Renal cortex interstitium (tissue), 11 donors: ENCODE measurements around the gene TRANK1. TPM values are rescaled to one million over a fixed set of nuclear protein-coding genes. Genes with fewer than 3 reads are reported as not detected.
"Not testable (repeated sequence)": the region's sequence is repeated elsewhere in the genome, so short reads cannot be mapped to it uniquely, and the experiment has no call there.

ENCODE experiments used
- DNase-seq, 11 donors: peaks; one replicate each; pipeline ENCODE4 v3.0.0-alpha.2; 2013; ENCODE audit warnings: low read depth in 9 of 11, low spot score in 4 of 11; ENCODE audit errors: extremely low read depth in 1 of 11
- polyA plus RNA-seq, 3 donors: library from polyadenylated mRNA; unstranded; fragments of 120-200 nt; gene quantifications; one replicate each; pipeline ENCODE4 v1.2.1, GENCODE V29; 2013; ENCODE audit not compliant: insufficient read length in 3 of 3

The TRANK1 gene
- polyA plus RNA-seq, 3 donors = 6.6 to 10.4 (median 8.8) TPM

GRCh38 chr3:36900474-36901443, 44.1 kb downstream of the TRANK1 start:
- DNase-seq = no peak

DNA sequence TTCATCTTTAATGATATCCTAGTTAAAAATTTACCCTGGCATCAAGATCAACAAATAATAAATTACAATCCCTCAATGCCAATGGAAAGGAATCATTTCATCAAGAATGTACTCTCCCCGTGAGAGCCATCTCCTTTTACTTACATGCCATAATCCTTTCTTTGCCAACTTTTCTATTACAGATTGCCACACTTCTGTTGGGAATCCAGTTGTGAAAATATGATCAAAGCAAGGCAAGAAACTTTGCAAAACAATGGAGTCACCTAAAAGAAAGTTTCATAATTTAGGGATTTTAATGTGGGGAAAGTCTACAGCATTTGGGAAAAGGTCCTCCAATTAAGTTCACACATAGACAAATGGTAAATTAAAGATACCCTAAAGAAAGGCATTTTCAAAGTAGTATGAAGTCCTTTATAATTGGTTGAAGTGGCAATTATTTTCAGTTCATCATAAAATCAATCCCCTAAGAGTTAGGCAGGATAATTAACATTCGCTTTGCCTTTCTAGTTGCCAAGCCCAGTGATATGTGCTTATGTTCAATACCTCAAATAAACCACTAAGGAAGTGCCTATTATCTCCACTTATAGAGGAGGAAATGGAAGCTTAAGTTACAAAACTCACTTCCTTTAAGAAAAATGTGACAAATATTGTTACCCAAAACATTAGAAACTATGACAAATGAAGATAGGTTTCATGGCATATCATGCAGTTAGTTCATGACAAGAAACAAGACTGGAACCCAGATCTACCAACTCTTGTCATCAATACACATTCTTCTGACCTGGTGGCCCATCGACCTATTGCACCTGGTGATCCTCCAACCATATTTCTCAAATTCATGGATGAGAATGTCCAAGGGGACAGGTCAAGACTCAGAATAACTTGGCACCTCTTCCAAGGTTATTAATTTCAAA, 49.1 kb downstream of the TRANK1 start:
- DNase-seq = no peak

DNA sequence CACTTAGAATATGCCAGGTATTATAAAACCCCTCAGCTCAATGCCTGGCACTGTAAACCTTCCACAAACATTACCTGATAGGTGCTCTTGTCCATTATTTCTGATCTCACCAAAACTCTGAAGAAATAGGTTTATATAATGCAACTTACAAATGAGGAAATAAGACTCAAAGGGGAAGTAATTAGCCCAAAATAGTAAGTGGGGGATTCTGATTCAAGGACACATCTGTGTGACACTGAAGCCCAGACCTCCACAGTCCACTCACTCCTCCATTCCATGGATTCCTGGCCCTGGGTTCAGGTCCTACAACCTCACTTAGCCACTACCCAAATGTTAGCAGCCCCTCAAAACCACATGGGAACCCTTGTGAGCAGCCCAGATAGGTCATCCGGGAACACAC, 49.9 kb downstream of the TRANK1 start:
- DNase-seq = no peak

DNA sequence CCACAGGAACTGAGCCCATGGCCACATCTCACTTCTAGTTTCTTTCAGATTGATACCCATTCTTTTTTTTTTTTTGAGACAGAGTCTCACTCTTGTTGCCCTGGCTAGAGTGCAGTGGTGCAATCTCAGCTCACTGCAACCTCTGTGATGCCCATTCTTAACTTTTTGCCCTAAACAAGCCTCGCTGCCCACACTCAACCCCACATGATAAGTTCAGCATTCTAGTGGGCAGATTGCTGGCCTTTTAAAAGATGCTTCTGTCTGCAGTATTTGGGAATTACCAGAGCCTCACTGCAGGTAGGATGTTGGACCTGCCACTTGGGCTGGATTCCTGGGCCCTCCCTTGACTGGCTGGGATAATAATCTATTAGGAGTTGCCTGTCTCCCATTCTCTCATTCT, 51.0 kb downstream of the TRANK1 start:
- no peak for DNase-seq

DNA sequence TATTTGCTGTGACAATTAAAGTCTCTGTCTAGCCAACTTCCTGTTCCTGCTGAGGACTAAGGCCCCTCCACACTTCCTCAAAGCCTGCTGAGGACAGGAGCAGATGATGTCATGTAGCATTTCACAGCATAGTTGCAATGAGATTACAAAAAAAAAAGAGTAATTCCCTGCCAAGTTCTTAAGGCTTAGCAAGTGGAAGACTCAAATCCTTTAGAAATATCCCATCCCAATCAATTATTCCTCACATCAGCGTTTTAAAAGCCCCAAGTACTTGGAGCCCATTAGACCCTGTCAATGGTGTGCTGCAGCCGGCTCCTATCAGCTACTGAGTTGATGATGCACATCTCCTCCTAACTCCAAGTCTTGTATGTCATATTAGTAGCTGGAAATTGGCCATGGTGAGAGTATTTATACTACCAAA, 51.7 kb downstream of the TRANK1 start:
- DNase-seq = peak in 5 of 11 donors; percentile 33 to 60 (median 42)

- no peak for DNase-seq
Measured at GRCh38 chr3:36892457-36893136, 52.3 kb downstream of the TRANK1 start.

DNA sequence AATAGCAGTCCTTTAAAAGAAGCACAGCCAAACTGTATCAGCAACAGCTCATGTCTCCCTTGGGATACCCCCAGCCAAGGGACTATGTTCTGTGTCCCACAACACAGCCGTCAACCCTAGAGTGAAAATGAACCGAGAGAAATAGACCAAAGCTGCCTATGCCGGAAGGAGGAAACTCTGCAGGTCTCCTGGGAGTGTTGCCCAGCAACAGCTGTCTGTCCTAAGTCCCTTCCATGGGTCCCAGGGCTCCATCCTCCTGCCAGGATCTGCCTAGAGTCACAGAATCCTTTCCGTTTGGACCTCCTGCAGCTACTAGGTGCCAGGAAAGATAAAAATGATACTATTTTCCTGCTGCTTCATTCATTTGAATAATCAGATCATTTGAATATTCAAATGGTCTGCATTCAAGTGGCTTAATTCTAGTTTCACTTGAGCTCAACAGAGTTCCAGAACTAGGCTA, 53.1 kb downstream of the TRANK1 start:
- DNase-seq = no peak

- DNase-seq = not testable (repeated sequence)
Measured at GRCh38 chr3:36891097-36891496, 53.8 kb downstream of the TRANK1 start.

- no peak for DNase-seq
Measured at GRCh38 chr3:36890261-36890660, 54.6 kb downstream of the TRANK1 start.

DNA sequence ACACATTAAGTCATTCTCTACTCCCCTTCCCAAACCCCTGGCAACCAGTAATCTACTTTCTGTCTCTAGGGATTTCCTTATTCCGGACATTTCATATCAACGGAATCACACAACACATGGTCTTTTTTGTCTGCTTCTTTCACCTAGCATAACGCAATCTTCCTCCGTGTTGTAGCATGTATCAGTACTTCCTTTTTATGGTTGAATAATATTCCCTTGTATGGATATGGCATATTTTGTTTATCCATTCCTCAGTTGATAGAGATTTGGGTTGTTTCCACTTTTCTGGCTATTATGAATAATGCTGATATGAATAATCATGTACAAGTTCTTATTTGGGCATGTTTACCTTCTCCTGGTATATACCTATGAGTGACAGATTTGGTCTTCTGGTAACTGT, 63.1 kb downstream of the TRANK1 start:
- no peak for DNase-seq

- not testable (repeated sequence) for DNase-seq
Measured at GRCh38 chr3:36879842-36880241, 65.0 kb downstream of the TRANK1 start.

DNA sequence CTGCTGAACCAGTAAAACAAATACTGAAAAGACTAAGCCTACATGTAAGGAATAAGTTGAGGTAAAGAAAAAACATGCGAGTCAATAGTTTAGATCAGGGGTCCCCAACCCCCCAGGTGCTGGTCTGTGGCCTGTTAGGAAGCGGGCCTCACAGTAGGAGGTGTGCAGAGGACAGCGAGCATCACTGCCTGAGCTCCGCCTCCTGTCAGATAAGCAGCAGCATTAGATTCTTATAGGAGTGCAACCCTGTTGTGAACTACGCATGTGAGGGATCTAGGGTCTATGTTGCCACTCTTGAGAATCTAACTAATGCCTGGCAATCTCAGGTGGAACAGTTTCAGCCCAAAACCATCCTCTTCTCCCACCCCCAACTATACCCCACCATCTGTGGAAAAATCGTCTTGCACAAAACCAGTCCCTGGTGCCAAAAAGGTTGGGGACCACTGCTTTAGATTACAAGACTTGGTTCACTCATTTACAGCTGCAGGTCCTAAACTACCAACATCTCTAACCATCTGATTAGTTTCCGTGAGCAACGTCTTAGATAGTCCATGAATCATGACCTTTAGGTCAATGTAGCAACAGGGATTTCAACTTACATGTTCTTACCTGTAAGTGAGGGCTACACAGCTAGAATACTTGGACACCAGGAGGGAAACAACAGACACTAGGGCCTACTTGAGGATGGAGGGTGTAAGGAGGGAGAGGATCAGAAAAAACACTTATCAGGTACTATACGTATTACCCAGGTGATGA, 66.7 kb downstream of the TRANK1 start:
- no peak for DNase-seq

DNA sequence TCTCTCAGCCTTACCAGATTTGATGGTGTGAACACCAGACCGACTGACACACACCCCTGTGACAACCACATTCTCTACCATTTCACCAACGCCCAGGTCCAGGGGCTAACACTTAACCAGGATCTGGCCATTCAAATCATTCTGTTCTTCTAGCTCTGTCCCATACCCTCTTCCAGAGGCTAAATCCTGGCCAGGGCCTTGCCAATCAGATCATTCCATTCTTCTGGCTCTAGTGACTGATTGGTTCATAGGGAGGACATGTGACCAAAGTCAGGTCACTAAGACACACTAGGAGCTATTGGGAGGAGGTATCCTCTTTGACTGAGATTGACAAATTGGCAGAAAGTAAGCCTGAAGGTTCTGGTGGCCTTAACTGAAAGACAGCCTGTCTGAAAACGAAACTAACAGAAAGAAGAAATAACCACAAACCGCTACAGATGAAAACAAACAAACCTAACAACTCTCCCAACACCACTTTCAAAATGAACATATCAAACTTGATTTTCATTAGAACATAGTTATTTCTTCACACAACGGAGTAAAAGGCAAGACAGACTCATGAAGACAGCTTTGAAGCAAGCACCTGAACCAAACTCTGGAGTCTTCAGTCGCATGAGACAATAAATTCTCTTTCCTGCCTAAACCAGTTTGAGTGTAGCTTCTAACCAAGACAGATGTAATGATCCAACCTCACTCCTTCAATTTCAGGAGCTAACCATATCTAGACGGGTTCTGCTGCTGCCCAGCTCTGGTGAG, 68.5 kb downstream of the TRANK1 start:
- no peak for DNase-seq

DNA sequence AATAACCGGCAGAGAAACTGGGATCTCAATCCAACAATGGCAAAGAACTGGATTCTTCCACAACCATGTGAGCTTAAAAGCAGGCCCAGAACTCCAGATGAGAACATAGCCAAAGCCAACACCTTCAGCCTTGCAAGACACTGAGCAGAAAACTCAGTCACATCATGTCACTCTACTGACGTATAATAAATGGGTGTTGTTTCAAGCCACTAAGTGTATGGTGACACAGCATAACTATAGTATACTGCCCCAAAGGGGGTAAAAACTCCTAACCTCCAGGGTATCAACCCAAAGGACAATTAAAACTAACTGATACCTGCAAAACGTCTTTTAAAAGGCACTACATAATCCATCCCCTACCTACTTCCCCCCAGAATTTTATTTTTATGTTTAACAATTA, 69.5 kb downstream of the TRANK1 start:
- DNase-seq = no peak

DNA sequence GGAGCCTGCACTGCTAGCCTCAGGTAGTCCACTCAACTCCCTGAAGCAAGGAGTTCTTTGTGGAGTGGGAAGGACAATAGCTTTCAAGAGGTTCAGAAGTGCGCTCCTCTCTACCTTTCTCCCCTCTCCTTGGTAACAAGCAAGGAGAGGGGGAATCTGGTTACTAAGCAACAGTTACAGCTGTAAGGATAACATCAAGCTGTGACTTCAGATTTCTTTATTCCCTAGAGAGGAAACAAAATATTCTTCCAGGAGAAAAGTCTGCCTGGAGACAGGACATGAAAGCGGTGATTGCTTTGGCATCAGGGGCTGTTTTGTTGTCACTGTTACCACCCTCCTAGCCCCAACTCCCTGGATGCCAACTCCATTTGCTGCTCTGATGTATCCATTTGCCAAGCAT, 70.4 kb downstream of the TRANK1 start:
- DNase-seq = no peak

- DNase-seq = no peak
Measured at GRCh38 chr3:36871379-36872126, 73.3 kb downstream of the TRANK1 start.
